Measurements from ENCODE around the gene COPS9. TPM values are rescaled to one million over a fixed set of nuclear protein-coding genes. Genes with fewer than 3 reads are reported as not detected.

Gene COPS9
- total and polyA plus RNA-seq, 2 experiments from 2014 or later = 91.7 to 629 TPM

DNA sequence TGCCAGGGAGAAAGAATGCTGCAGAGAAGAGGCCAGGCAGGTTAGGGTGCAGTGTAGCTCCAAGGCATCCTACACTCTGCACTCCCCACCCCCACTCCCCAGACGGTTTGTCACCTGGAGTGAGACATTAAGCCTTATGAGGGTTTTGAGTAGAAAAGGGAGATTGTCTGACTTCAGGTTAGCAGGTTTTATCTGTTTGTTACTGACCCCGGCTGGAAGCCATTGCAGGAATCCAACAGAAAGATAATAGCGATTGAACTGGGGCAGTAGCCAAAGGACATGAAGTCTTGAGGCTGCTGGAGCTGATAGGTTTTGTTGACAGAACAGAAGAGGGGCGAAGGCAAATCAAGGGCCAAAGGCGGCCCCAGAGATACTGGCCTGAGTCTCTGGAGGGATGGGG is 46.8 kb downstream of the COPS9 start (continued):
- TF ChIP-seq JUNB (IDR thresholded peaks at IDR 0.05; ENCODE audit: unreplicated experiment) (no peak), CREB1 (CRISPR knock-in tag; IDR thresholded peaks at IDR 0.05; ENCODE audit: low read depth) (no peak), STAT1 (IDR thresholded peaks at IDR 0.05; ENCODE audit: unreplicated experiment) (no peak), ZNF331 (CRISPR knock-in tag; IDR thresholded peaks at IDR 0.05; ENCODE audit: low read depth) (no peak)
- TF ChIP-seq, protein P1, sequence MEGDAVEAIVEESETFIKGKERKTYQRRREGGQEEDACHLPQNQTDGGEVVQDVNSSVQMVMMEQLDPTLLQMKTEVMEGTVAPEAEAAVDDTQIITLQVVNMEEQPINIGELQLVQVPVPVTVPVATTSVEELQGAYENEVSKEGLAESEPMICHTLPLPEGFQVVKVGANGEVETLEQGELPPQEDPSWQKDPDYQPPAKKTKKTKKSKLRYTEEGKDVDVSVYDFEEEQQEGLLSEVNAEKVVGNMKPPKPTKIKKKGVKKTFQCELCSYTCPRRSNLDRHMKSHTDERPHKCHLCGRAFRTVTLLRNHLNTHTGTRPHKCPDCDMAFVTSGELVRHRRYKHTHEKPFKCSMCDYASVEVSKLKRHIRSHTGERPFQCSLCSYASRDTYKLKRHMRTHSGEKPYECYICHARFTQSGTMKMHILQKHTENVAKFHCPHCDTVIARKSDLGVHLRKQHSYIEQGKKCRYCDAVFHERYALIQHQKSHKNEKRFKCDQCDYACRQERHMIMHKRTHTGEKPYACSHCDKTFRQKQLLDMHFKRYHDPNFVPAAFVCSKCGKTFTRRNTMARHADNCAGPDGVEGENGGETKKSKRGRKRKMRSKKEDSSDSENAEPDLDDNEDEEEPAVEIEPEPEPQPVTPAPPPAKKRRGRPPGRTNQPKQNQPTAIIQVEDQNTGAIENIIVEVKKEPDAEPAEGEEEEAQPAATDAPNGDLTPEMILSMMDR (conservative IDR thresholded peaks at IDR 0.05; ENCODE audit: low read depth in 2 of 2) = no peak

DNA sequence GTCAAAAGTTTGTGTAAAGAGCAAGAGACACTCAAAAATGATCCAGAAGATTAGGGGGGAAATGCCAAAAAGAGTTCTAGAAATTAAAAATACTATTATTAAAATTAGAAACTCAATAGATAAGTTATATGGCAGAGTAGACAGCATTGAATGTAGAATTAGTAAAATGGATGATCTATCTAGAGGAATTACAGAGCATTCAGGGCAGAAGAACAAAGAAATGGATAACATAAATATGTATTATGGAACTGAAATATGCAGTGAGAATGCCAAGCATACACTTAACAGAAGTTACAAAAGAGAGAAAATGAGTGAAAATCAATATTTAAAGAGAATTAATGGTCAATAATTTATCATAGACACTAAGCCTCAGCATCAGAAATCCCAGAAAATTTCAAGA is 49.5 kb downstream of the COPS9 start:
- Histone ChIP-seq H2AFZ (no peak overlapping the region), H3K4me2 (no peak overlapping the region), H4K20me1 (replicated peaks; ENCODE audit: insufficient read depth) (no peaks in the 10 kb centered on the region), H3K9me2 (ENCODE audit: insufficient read depth) (no peaks in the 10 kb centered on the region), H3K27me3 (ENCODE audit: insufficient read depth) (no peaks in the 10 kb centered on the region), H3K4me1 (ENCODE audit: insufficient read depth) (no peaks in the 10 kb centered on the region), H3K27ac (ENCODE audit: low read depth) (no peak overlapping the region), H3K36me3 (ENCODE audit: insufficient read depth) (no peaks in the 10 kb centered on the region), H3K79me2 (replicated peaks; ENCODE audit: insufficient read depth) (no peaks in the 10 kb centered on the region), H3F3A (replicated peaks; ENCODE audit: low read depth) (no peaks in the 10 kb centered on the region), H3K4me3 (no peak overlapping the region)
- Mint-ChIP-seq H3K36me3 (ENCODE audit: low read depth) (peaks cover 10% of the 10 kb centered on the region; the same call in 2 of the 3 replicates), H3K27me3 (ENCODE audit: insufficient read depth, low read depth, poor library complexity) (peaks cover 3% of the 10 kb centered on the region), H3K4me1 (peaks cover 5% of the 10 kb centered on the region; the same call in 1 of the 3 replicates), H3K27ac (no peak overlapping the region), H3K9me3 (peaks cover 31% of the 10 kb centered on the region), H3K4me3 (no peak overlapping the region)
- DNase-seq (ENCODE audit: low spot score) (no peak), ATAC-seq (no peak)
- TF ChIP-seq, protein P1 (conservative IDR thresholded peaks at IDR 0.05; ENCODE audit: low read depth in 2 of 2) = no peak
- no peak for TF ChIP-seq ZNF114 (CRISPR knock-in tag; IDR thresholded peaks at IDR 0.05)
- TF ChIP-seq EZH2 (IDR thresholded peaks at IDR 0.05; ENCODE audit: low read depth, unreplicated experiment) = no peak
- no peak for TF ChIP-seq ZNF331 (CRISPR knock-in tag; IDR thresholded peaks at IDR 0.05; ENCODE audit: low read depth)
- no peak for TF ChIP-seq JUNB (IDR thresholded peaks at IDR 0.05; ENCODE audit: unreplicated experiment)
- TF ChIP-seq, protein P2, sequence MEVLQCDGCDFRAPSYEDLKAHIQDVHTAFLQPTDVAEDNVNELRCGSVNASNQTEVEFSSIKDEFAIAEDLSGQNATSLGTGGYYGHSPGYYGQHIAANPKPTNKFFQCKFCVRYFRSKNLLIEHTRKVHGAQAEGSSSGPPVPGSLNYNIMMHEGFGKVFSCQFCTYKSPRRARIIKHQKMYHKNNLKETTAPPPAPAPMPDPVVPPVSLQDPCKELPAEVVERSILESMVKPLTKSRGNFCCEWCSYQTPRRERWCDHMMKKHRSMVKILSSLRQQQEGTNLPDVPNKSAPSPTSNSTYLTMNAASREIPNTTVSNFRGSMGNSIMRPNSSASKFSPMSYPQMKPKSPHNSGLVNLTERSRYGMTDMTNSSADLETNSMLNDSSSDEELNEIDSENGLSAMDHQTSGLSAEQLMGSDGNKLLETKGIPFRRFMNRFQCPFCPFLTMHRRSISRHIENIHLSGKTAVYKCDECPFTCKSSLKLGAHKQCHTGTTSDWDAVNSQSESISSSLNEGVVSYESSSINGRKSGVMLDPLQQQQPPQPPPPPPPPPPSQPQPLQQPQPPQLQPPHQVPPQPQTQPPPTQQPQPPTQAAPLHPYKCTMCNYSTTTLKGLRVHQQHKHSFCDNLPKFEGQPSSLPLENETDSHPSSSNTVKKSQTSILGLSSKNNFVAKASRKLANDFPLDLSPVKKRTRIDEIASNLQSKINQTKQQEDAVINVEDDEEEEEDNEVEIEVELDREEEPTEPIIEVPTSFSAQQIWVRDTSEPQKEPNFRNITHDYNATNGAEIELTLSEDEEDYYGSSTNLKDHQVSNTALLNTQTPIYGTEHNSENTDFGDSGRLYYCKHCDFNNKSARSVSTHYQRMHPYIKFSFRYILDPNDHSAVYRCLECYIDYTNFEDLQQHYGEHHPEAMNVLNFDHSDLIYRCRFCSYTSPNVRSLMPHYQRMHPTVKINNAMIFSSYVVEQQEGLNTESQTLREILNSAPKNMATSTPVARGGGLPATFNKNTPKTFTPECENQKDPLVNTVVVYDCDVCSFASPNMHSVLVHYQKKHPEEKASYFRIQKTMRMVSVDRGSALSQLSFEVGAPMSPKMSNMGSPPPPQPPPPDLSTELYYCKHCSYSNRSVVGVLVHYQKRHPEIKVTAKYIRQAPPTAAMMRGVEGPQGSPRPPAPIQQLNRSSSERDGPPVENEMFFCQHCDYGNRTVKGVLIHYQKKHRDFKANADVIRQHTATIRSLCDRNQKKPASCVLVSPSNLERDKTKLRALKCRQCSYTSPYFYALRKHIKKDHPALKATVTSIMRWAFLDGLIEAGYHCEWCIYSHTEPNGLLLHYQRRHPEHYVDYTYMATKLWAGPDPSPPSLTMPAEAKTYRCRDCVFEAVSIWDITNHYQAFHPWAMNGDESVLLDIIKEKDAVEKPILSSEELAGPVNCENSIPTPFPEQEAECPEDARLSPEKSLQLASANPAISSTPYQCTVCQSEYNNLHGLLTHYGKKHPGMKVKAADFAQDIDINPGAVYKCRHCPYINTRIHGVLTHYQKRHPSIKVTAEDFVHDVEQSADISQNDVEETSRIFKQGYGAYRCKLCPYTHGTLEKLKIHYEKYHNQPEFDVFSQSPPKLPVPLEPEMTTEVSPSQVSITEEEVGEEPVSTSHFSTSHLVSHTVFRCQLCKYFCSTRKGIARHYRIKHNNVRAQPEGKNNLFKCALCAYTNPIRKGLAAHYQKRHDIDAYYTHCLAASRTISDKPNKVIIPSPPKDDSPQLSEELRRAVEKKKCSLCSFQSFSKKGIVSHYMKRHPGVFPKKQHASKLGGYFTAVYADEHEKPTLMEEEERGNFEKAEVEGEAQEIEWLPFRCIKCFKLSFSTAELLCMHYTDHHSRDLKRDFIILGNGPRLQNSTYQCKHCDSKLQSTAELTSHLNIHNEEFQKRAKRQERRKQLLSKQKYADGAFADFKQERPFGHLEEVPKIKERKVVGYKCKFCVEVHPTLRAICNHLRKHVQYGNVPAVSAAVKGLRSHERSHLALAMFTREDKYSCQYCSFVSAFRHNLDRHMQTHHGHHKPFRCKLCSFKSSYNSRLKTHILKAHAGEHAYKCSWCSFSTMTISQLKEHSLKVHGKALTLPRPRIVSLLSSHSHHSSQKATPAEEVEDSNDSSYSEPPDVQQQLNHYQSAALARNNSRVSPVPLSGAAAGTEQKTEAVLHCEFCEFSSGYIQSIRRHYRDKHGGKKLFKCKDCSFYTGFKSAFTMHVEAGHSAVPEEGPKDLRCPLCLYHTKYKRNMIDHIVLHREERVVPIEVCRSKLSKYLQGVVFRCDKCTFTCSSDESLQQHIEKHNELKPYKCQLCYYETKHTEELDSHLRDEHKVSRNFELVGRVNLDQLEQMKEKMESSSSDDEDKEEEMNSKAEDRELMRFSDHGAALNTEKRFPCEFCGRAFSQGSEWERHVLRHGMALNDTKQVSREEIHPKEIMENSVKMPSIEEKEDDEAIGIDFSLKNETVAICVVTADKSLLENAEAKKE (CRISPR knock-in tag; IDR thresholded peaks at IDR 0.05) = no peak
- TF ChIP-seq CREB1 (CRISPR knock-in tag; IDR thresholded peaks at IDR 0.05; ENCODE audit: low read depth) = no peak
- no peak for TF ChIP-seq STAT1 (IDR thresholded peaks at IDR 0.05; ENCODE audit: unreplicated experiment)
- TF ChIP-seq, protein P3, sequence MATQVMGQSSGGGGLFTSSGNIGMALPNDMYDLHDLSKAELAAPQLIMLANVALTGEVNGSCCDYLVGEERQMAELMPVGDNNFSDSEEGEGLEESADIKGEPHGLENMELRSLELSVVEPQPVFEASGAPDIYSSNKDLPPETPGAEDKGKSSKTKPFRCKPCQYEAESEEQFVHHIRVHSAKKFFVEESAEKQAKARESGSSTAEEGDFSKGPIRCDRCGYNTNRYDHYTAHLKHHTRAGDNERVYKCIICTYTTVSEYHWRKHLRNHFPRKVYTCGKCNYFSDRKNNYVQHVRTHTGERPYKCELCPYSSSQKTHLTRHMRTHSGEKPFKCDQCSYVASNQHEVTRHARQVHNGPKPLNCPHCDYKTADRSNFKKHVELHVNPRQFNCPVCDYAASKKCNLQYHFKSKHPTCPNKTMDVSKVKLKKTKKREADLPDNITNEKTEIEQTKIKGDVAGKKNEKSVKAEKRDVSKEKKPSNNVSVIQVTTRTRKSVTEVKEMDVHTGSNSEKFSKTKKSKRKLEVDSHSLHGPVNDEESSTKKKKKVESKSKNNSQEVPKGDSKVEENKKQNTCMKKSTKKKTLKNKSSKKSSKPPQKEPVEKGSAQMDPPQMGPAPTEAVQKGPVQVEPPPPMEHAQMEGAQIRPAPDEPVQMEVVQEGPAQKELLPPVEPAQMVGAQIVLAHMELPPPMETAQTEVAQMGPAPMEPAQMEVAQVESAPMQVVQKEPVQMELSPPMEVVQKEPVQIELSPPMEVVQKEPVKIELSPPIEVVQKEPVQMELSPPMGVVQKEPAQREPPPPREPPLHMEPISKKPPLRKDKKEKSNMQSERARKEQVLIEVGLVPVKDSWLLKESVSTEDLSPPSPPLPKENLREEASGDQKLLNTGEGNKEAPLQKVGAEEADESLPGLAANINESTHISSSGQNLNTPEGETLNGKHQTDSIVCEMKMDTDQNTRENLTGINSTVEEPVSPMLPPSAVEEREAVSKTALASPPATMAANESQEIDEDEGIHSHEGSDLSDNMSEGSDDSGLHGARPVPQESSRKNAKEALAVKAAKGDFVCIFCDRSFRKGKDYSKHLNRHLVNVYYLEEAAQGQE (IDR thresholded peaks at IDR 0.05; ENCODE audit: unreplicated experiment) = no peak

Data from GM23338 (cell line).